AG09319 (cell line): ENCODE results near the gene KCNMB2.

Experiments used
- DNase-seq: peaks from one replicate; pipeline ENCODE4 v3.0.0-alpha.2; 2010; ENCODE audit warnings: low read depth; ENCODE audit errors: extremely low read depth
- TF ChIP-seq, protein P1 (sequence below): IDR thresholded peaks from 2 replicates; pipeline ENCODE4 v1.5.1; 2011; ENCODE audit warnings: low read depth, mild to moderate bottlenecking, inconsistent platforms, low read length, moderate library complexity

The KCNMB2 gene

DNA sequence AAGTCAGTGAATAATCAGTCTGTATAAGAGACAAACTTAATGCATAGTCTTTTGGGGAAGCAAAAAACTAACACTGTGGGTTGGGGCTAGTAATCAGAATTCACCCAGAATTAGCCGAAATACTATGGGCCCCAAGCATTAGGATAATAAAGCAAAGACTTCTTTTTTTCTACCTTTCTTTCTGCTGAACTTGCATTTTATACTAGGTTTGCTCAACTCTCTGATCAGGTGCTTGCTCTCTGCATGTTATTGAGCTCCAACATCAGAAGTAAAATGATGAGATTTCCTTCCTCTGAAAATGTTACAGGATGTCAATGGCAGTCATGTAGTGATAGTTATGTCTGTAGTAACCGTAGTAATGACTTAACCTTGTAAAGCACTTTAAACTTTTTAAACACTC lies 216.6 kb downstream of the KCNMB2 start:
- TF ChIP-seq, protein P1, sequence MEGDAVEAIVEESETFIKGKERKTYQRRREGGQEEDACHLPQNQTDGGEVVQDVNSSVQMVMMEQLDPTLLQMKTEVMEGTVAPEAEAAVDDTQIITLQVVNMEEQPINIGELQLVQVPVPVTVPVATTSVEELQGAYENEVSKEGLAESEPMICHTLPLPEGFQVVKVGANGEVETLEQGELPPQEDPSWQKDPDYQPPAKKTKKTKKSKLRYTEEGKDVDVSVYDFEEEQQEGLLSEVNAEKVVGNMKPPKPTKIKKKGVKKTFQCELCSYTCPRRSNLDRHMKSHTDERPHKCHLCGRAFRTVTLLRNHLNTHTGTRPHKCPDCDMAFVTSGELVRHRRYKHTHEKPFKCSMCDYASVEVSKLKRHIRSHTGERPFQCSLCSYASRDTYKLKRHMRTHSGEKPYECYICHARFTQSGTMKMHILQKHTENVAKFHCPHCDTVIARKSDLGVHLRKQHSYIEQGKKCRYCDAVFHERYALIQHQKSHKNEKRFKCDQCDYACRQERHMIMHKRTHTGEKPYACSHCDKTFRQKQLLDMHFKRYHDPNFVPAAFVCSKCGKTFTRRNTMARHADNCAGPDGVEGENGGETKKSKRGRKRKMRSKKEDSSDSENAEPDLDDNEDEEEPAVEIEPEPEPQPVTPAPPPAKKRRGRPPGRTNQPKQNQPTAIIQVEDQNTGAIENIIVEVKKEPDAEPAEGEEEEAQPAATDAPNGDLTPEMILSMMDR = no peak
- no peak for DNase-seq

DNA sequence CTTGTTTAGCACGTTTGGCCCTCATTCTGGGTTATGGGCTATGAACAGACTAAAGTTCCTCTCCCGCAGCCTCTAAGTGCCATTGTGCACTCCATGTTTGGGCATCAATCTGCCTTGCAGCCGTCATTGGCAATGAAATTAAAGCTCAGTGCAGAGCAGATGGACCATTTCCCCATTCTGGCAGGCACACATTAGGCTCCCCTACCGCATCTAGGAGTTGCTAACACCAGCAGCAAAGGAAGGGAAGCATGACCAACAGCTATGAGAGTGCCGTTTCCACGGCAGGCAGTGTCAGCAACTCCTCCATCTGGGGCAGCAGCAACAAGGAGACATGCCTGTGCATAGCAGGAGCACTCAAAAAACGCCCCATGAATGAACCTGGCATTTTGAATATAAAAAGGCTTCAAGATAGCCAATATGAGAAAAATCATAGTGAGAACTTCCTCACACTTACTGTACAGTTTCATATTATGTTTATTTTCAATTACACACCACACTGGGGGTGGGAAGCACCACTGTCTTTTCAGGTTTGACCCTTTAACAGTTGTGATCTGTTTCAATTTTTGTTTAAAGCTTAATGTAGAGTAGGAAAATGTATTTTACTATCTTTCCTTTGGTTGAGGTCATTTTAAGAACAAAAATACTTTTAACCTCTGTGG lies 218.7 kb downstream of the KCNMB2 start:
- DNase-seq = no peak
- TF ChIP-seq, protein P1 = no peak

DNA sequence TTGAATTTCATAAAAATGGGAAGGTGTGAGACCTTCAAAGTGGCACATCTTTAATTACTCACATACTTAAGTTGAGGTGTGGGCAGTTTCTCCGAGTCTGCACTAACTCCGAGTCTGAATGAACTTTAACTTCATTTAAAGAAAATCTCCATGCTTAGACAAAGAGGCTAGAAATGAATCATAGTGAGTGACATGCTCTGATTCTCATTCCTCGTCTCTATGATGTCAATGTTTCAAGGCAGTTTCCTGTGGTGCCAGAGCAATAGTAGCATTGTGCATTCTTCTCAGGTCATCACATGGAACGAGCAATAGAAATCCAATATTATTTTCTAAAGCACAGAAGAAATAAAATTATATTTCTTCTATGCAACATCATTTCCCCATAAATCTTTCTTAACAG lies 224.8 kb downstream of the KCNMB2 start:
- DNase-seq = no peak
- TF ChIP-seq, protein P1 = no peak

- TF ChIP-seq, protein P1 = no peak
- no peak for DNase-seq
Observed at GRCh38 chr3:178761461-178761860, 225.2 kb downstream of the KCNMB2 start.

GRCh38 chr3:178762385-178762784 lies 226.1 kb downstream of the KCNMB2 start:
- TF ChIP-seq, protein P1 = no peak
- no peak for DNase-seq

- DNase-seq = no peak
Observed at GRCh38 chr3:178765472-178765871, 229.2 kb downstream of the KCNMB2 start.

DNA sequence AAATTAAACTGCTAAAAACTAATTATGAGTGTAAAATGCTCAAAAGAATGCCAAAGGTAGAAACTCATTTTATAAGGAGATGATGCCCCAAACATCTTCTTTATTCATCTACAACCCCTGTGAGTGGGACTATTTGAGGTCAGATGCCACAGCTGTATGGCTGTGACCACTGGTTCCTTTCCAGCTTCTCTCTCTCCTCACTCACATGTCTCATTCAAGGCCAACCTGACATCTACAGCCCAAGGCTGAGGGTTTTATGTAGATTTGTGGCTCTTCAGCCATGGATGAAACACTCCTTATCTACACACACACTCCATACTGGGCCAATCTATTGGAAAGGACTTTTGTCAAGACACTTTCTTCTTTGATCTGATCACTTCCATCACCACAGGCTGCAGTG lies 231.3 kb downstream of the KCNMB2 start:
- no peak for DNase-seq

More at GRCh38 chr3:178765472-178765871, 229.2 kb downstream of the KCNMB2 start:
- TF ChIP-seq, protein P1 = no peak

More for the DNA sequence above, 231.3 kb downstream of the KCNMB2 start:
- TF ChIP-seq, protein P1 = no peak
